ENCODE data around the gene EIF3I.

The EIF3I gene

DNA sequence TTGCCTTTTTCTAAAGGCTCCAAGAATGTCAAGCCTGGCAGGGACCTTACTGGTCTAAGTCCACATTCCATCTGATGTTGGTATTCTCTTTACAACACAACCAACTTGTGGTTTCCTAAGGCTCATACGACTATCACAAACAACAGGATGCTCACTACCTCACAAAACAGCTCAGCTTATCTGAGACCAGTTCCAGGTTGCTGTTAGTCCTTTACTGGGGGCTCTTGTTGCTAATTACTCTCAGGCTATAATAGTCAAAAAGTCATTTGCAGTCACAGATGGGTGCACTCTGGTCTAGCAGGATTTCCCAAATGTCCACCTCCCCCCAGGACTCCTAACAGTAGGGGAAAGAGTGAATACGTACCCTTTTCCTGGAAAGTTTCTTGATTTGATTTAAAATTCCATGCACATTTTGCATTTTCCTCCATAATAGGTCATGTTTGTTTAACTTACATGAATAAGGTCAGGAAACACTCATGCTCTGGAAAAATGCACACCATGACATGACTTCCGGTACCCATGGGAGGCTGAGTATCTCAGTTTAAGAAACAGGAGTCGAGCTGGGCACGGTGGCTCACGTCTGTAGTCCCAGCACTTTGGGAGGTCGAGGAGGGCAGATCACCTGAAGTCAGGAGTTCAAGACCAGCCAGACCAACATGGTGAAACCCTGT lies 44.8 kb downstream of the EIF3I start:
- DNase-seq, result peak in 4 of 6 experiments; percentile 19 to 50 (median 34)

DNA sequence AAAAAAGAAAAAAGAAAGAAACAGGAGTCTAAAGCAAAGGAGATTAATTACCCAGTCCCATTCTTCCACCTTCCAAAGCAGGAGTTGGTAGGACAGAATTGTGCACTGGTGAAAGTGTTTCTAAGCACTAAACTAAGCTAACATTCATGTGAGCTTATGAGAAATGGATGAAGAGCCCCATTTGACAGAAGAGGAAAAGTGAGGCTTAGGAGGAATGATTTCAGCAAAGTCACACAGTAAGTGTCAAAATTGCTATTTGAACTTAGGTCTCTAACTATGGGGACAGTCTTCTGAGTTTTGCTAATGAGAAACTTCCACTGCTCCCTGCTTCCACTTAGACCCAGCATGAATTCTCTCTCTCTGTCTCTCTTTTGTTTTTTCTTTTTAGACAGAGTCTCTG lies 47.5 kb downstream of the EIF3I start:
- no peak for DNase-seq

DNA sequence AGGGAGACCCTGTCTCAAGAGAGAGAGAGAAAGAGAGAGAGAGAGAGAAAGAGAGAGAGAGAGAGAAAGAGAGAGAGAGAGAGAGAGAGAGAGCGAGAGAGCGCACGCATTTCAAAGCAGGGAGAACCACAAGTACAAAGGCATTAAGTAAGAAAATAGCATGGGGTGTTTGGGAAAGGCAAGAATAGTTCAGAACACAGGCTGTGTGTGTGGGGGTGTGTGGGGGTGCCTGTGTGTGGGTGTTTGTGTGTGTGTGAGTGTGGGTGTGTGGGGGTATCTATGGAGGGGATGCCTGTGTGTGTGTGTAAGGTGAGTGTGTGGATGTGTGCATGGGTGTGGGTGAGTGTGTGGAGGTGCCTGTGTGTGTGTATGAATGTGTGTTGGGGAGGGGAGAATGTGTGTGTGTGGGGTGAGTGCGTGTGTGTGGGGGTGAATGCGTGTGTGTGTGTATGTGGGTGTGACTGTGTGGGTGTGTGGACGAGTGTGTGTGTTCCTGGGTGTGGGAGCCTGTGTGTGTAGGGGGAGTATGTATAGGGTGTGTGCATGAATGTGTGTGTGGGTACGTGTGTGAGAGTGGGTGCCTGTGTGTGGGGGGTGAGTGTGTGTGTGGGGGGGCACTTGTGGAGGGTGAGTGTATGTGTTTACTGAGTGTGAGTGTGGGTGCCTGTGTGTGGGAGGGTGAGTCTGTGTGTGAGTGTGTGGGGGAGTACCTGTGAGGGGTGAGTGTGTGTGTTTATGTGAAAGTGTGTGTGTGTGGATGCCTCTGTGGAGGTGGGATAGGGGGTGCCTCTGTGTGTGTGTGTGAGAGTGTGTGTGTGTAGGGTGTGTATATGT lies 50.6 kb downstream of the EIF3I start:
- peak in 5 of 6 experiments; percentile 18 to 69 (median 39) for DNase-seq

DNA sequence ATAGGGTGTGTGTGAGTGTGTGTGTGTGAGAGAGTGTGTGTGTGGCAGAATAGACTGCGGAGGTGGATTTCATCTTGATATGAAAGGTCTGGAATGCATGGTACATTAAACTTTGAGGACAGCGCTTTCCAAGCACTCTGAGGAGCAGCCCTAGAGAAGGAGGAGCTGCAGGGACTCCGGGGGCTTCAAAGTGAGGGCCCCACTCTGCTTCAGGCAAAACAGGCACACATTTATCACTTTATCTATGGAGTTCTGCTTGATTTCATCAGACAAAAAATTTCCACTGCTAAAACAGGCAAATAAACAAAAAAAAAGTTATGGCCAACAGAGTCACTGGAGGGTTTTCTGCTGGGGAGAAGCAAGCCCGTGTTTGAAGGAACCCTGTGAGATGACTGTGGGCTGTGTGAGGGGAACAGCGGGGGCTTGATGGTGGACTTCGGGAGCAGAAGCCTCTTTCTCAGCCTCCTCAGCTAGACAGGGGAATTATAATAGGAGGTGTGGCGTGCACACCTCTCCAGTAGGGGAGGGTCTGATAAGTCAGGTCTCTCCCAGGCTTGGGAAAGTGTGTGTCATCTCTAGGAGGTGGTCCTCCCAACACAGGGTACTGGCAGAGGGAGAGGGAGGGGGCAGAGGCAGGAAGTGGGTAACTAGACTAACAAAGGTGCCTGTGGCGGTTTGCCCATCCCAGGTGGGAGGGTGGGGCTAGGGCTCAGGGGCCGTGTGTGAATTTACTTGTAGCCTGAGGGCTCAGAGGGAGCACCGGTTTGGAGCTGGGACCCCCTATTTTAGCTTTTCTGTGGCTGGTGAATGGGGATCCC lies 51.4 kb downstream of the EIF3I start:
- peak; percentile 70 to 88 (median 84) for DNase-seq

DNA sequence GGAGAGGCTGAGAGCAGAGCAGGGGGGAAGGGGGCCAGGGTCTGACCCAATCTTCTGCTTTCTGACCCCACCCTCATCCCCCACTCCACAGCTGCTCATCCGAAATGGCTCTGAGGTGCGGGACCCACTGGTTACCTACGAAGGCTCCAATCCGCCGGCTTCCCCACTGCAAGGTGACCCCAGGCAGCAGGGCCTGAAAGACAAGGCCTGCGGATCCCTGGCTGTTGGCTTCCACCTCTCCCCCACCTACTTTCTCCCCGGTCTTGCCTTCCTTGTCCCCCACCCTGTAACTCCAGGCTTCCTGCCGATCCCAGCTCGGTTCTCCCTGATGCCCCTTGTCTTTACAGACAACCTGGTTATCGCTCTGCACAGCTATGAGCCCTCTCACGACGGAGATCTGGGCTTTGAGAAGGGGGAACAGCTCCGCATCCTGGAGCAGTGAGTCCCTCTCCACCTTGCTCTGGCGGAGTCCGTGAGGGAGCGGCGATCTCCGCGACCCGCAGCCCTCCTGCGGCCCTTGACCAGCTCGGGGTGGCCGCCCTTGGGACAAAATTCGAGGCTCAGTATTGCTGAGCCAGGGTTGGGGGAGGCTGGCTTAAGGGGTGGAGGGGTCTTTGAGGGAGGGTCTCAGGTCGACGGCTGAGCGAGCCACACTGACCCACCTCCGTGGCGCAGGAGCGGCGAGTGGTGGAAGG lies 52.6 kb downstream of the EIF3I start:
- no peak for DNase-seq

DNA sequence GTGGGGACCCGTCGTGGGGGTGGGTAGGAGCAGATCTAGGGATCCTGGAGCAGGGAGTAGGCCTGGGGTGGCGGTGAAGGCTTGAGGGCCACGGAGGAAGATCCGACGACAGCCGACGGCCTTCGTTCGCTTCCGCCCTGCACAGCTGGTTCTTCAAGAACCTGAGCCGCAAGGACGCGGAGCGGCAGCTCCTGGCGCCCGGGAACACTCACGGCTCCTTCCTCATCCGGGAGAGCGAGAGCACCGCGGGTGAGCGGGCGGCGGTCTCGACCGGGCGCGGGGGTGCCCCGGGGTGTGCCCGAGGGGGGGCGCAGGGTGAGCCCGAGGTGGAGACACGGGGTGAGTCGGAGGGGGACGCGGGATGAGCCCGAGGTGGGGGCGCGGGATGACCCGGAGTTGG lies 53.2 kb downstream of the EIF3I start:
- peak in 2 of 6 experiments; percentile 16 to 17 for DNase-seq

DNA sequence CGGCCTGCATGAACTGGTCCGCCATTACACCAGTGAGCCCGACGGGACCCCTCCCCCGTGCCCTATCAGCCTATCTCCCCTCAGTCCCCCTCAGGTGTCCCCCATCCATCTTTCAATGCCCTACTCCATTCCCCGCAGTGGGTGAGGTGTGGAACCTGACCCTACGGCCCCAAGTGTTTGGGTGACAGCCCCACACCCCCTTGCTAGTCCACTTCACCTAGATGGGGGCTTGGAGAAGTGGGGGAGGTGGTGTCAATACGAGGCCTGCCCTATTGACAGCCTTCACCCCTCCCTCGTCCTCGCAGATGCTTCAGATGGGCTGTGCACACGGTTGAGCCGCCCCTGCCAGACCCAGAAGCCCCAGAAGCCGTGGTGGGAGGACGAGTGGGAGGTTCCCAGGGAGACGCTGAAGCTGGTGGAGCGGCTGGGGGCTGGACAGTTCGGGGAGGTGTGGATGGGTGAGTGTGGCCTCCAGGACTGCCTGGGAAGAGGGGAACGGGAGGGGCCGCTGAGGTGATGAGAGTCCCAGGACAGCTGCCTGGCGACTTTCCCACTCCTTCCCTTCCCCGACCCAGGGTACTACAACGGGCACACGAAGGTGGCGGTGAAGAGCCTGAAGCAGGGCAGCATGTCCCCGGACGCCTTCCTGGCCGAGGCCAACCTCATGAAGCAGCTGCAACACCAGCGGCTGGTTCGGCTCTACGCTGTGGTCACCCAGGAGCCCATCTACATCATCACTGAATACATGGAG lies 54.0 kb downstream of the EIF3I start:
- no peak for DNase-seq
